NCI-H1436 treated with DMSO at 0.1 percent for 48 hours (cell line): ENCODE data around the gene CREBBP.
"Not testable (repeated sequence)": the region's sequence is repeated elsewhere in the genome, so short reads cannot be mapped to it uniquely, and the experiment has no call there.

Source experiments
- DNase-seq: peaks from one replicate; lab custom pipeline; 2025; lab: John Stamatoyannopoulos, UW

CREBBP gene

DNA sequence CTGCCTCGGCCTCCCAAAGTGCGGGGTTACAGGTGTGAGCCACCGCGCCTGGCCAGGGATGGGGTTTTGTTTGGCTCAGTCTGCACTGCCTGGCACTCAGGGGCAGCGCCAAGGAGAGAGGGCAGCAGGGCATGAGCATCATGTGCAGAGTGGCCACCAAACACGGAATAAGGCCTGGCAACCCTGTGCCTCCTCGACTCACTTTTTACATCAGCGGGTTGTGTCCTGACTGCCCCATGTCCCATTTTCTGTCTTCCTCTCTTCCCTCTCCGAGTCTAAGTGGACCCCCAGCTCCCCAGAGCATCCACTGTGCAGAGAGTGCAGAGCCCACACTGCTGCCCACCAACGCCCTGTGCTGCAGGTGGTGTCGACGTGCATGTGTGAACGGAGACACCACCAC is 145.0 kb downstream of the CREBBP start:
- DNase-seq: no peak

DNA sequence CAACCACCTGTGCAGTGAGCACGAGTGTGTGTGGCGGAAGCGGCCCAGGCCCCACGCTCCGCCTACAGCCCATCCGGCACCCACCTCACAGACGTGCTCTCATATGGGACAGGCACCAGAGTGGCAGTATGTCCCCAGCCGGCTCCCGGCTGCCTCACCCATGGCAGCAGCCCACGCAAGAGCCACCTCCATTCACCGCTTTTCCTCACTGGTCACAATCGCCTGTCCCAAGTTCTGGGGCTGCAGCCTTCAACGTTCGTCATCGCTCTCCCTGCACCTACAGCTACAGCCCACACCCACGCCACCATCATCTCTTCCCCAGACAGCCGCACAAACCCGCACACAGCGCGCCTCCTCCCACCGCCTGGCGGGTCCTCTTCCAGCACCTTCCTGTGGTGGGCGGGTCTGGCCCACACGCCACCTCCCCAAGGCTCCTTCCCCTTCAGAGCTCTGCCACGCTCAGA is 145.7 kb downstream of the CREBBP start:
- no peak for DNase-seq

DNA sequence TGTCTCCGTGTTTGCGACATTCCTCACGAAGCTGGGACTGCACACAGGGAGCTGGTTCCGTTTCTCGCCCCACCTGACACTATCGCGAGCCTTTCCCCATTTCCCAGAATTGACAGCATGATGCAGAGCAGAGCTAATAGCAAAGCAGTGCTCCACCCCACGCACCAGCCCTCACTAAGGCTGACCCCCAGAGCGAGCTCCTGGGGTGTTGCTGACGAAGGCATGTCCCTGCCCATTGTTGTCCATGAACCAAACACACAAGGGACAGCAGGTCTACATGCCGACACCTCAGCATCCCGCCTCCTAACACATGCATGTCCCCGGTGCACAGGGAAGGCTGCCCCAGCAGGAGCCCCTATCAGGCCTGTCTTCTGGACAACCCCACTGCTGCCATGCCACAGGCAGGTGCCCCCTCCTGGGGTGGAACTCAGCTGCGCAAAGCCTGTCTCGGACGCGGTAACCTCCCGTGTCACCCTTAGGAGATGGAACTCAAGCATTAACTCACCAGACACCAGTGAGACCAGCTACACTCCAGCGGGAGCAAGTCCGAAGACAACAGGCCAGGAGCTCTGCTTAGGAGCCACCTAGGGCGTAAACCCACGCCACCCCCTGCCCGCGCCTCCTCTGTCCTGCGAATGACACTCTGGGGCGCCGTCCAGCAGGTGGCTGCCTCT is 146.3 kb downstream of the CREBBP start:
- no peak for DNase-seq

DNA sequence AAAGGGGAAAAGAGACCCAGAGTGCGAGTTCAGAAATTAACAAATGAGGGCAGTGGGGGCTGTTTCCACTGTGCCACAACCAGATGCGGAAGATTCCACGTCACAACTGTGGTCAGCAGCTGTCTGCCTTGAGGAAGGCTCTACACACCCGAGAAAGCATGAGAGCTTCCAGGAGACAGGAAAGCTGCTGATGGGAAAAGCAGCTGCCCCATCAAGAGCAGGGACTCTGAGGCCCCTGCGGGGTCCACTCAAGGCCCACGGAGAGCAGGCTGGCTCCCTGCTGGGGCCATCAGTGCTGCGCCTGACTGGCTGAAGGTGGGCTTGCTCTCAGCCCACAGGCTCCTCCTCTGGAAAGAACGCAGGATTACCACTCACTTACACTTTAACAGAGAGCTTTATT is 148.3 kb downstream of the CREBBP start:
- DNase-seq: no peak

DNA sequence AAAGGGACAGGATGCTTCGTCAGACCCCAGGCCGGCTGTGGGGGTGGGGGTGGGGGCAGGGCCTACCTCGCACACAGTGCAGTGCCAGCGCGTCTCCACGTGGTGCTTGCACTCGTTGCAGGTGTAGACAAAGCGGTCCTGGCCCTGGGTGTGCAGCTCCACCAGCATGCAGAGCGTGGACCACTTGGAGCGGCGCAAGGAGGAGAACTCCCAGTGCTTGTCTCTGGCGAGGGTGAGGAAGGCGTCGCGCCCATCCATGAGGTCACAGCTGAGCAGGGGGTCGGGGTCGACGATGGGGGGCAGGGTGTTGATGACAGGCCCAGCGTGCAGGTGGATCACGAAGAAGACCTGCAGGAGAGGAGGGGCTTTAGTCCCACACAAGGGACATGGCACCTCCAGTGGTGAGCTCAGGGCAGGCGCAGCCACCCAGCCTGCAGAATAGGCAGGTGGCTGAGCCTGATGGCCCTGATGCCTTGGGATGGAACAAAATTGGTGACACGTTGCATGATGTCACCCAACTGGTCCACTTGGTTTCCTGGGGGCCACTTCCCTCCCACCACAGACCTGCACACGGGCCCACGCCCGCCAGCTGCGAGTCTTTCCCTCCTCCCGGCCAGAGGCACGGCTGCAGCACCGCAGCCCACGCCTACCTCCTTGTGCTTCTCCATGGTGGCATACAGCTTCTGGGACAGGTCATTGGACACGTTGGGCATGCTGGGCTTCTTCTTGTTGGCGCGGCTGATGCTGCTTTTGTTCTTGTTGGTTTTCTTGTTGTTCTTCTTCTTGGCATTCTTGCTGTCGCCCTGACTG is 149.2 kb downstream of the CREBBP start:
- DNase-seq: no peak

DNA sequence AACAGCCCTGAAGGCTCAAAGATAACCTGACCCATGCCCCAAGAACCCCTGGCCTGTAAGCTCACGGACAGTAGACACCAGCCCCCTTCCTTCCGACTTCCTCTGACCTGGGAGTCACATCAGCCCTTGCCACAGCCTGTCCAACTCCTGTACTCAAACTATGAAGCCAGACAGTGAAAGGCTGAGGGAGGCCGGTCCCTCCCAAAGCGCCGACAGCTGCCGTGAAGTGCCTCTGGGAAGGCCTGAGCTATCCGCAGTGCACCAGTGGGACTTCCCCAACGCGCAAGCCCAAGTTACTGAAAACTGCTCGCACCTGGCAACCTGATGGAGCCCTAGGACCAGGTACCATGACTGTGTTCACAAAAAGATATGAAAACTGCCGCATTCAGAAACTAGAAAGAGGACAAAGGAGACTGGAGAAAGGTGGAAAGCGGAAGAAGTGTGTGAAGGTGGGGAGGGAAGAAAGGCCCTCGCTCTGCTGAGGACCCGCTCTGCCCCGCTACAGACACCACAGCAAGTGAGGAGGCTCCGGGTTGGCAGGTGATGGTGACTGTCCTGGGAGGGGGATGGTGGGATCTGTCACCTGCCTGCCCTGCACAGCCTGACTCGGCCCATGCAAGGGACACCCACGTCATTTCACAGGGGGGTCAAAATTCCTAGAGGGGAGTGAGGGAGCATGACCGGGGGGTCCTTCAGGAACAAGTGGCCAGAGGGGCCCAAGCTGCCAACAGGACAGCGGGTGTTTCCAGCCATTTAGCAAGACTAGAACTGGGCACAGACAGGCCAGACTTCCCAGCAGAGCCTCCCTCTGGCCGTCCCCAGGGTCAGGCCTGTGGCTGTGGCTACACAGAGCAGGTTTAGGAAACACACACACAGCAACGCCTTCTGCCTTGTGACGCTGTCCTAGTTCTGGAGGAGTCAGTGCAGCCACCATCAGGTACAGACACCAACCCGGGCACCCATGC is 150.1 kb downstream of the CREBBP start:
- DNase-seq: no peak

DNA sequence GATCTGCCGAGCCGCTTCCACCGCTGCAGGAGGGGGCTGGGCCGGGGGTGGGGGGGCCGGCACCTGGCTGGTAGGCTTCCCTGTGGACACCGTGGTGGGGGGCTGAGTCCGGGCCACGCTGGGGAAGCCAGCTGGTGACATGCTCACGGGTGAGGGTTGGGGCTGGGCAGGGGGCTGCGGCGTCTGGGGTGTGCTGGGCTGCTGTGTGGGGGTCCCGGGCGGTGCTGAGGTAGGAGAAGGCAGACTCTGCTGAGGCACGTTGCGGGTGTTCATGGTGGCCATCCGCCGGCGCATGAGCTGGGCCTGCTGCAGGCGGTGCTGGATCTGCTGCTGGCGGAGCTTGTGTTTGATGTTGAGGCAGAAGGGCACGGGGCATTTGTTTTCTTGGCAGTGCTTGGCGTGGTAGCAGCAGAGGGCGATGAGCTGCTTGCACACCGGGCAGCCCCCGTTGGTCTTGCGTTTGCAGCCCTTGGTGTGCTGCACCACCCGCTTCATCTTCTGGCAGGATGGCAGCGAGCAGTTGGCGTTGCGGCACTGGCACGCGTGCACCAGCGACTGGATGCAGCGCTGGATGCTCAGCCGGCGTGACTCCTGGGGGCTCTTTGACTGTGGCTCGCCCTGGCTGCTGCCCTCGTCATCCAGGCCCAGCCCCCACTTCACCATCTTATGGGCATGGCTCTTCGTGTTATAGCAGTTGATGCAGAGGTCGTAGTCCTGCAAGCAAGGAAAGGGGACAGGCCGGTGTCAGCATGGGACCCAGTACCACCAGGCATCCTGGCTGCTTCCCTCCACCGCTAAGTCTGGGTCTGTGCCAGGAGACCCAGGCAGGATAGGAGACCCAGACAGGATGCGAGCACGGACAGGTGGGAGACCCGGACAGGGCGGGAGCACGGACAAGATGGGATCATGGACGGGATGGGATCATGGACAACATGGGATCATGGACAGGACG is 151.1 kb downstream of the CREBBP start:
- DNase-seq: no peak

DNA sequence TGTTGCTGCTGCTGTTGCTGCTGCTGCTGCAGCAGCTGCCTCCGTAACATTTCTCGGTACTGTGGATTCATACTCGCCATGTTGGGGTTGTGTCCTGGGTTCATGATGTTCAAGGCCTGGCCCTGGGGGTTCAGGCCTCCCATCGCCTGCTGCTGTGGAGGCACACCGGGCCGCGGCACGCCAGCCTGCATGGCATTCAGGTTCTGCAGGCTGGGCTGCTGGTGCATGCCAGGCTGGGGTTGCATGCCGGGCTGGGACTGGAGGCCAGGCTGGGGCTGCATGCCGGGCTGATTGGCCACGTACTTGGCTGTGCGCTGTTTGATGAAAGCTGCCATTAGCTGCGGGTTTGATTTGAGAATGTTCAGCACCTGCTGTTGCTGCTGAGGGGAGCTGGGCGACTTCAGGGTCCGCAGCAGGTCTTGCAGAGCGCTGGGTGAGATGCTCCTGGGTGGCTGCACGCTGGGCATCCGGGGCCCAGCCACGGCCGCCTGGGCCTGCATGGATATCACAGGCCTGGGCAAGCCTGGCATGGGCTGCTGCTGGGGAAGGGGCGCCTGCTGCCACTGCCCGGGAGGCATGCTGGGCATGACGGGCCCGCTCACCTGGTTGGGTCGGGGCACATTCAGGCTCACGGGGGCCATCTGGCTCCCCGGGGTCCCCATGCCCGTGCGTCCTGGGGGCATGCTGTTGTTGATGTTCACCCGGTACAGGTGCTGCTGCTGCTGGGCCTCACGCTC is 151.9 kb downstream of the CREBBP start:
- no peak for DNase-seq

DNA sequence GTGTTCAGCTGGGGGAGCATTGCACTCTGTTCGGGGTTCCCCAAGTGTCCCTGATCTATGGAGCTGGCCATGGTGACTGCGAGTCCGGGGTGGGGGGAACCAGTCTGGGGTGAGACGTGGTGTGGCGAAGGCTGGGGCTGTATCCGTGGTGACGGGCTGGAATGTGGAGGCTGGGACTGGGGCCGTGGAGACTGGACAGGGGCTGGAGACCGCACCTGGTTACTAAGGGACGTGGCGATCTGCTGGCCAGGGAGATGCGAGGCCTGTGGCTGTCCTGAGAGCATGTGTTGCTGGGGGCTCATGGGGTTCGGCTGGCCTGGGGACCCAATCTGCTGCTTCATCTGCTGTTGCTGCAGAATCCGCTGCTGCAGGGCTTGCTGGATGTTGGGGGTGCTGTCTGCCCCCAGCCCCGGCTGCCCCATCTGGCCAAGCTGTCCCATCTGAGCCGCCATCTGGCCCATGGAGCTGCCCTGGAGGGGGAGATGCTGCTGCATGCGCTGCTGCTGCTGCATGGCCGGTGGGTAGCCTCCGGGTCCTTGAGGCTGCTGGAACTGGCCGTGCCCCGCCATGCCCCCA is 152.6 kb downstream of the CREBBP start:
- no peak for DNase-seq

DNA sequence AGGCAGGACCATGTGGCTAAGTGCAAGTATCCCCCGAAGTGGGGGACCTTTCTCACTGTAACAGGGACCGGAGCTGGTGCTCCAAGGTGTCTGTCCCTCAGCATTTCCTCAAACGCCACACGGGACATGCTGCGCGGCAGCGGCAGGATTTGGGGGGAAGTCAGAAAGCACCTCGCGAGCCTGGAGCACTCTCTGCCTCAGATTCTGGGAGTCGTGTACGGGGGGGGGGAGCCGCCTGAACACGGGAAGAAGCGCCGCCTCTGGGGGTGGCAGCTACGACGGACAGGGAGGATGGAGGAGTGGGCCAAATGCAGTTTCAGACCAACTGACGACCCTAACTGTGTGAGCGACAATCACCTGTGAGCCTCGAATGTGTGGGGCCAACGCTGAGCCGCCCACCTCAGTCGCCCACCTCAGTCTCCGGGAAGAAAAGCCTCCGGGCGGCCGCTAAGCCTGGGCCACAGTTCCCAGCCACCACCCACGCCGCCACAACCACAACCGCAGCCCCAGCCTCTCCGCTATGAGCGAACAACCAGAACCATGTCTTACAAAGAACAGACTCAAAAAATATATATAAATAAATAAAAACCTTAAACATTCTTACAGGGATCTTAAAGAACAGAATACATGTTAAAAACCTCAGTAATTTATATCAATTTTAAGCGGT is 154.4 kb downstream of the CREBBP start:
- no peak for DNase-seq

DNA sequence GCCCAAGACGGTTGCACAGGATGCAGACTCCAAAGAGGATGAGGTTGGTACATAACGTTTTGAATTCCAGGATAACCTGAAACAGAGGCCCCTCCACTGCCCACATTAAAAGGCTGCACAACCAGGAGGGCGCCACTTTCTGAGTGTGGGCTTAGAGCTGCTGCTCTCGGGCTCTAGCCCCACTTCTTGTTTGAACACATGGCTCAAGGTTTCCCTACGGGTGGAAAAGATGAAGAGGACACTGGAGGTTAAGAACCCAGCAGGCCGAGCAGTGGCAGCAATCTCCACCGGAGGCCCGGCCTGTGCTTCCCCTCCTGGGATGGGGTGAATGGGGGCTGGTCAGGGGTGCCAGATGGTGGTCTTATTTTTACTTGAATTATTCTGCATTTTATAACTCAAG is 155.2 kb downstream of the CREBBP start:
- DNase-seq: no peak

DNA sequence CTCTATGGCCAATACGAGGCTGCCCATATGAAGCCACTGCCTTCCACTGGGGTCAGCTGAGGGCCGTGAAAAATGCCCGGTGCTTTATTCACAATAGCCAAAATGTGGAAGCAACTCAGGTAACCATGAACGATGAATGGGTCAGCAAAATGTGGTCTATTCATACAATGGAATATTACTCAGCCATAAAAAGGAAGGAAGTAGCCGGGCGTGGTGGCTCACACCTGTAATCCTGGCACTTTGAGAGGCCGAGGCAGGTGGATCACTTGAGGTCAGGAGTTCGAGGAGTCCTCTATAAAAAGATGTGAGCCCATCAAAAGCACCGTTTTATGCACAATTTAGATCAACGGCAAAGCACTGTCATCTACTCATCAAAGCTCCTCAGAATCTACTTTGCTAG is 158.0 kb downstream of the CREBBP start:
- DNase-seq: no peak

DNA sequence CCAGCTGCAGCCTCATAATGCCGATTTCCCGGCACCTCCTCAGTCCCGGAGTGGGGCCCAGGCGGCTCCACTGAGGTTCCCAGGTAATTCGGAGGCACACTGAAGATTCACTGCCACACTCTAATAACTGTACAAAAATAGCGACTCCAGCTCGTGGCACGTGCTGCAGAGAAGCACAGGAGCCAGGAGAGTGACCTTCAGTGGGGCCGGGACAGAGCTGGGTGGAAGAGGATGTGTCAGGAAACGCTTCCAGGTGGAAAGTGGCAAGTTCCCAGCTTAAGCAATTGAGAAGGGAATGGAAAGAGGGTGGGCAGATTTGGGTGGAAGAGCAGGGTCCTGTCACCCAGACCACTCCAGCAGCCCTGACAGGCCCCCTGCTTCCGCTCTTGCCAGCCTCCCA is 160.1 kb downstream of the CREBBP start:
- DNase-seq: no peak

DNA sequence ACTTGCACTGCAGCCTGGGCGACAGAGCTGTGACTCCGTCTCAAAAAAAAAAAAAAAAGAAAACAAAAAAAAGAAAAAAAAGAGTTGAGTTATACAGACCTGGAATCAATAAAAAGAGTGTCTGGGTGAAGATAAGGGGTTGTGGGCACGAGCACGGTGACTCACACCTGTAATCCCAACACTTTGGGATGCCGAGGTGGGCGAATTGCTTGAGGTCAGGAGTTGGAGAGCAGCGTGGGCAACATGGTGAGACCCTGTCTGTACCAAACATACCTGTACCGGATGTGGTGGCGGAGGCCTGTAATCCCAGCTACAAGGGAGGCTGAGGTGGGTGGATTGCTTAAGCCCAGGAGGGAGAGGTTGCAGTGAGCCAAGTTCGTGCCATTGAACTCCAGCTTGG is 161.9 kb downstream of the CREBBP start:
- no peak for DNase-seq

DNA sequence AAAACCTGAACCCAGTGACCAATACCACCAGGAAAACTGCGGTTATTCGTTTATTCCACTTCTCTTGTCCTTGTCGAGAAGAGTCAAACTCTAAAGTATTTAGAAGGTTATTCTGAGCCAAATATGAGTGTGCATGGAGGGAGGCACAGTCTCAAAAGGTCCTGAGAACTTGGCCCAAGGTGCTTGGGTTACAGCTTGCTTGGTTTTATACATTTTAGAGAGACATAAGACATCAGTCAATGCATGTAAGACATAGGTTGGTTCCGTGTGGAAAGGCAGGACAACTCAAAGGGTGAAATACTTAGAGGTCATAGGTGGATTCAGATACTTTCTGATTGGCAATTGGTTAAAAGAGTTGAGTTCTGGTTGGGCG is 162.5 kb downstream of the CREBBP start:
- DNase-seq: no peak

DNA sequence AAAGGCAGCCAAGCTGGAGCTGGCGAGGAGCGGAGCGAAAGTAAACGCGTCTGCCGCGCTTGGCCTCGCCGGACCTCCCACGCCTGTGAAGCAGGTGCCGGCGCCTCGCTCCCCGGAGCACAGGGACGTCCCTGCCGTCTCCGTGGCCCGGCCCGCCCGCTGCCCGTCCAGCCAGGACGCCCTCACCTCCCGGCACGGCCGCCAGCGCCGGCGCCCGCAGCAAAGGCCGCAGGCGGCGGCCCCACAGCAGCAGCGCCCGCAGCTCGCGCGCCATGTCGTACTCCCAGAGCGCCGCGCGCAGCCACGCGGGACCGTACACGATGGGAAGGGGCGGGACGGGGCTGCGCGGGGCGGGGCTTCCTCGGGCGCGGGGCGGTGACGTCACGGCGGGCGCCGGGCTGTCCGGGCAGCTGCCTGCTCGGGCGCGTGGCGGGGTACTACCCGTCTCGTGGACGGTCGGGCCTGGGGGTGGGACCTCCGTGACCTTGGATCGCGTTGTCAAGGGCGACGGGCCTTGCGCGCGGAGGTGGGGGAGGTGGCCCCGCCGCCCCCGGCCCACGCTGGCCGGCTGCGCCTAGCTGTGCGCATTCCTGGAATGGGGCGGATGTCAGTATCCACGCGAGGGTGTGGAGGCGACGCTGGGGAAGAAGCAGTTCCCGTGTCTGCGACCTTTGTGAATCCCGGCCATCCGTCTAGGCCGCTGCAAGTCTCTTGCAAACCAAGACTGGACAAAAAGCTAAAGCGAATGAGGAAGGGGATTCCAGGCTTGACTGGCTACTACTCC is 163.1 kb downstream of the CREBBP start, which contains the start of gene TRAP1:
Gene TRAP1, minus strand, starts transcription at position 290 of the 784 bp plus-strand sequence. Its CDS starts 16 bp downstream, at position 274.
- no peak for DNase-seq

DNA sequence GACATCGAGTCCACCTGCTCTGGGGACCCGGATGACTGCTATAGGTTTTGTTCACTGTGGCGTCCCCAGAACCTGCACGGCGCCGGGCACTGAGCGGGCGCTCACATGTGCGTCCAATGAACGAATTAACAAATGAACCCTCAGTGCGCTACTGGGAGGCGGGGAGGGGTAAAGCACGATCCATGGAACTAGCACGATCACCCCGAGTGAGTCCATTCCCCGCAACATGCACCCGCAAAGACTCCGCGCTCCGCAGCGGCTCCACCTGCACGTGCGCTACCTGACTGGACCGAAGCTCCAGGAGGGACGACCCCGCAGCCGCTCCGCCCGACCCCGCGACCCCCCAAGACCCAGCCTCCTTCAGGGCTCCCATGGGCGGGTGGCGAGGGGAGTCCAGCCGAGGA is 163.7 kb downstream of the CREBBP start:
- DNase-seq: no peak

DNA sequence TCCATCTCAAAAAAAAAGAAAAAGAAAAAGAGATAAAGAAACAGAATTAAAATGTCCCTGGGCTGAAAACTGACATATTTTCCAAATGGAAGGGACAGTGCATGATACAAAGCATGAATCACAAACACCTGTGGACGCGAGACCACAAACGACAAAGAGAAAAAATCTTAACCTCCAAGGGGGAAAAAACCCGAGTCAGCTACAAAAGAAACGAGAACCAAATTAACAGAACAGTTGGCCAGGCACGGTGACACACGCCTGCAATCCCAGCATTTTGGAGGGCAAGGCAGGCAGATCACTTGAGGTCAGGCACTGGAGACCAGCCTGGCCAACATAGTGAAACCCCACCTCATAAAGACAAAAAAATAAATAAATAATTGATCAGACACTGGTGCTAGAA is 165.1 kb downstream of the CREBBP start:
- DNase-seq: no peak

DNA sequence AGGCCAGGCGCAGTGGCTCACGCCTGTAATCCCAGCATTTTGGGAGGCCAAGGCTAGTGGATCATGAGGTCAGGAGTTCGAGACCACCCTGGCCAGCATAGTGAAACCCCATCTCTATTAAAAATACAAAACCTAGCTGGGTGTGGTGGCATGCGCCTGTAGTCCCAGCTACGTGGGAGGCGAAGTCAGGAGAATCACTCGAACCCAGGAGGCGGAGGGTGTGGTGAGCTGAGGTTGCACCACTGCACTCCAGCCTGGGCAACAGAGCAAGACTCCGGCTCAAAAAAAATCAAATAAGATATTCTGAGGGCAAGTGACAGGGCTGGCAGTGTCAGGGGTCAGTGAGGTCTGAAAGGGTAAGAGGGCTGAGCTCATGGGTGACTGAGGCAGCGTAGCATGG is 166.1 kb downstream of the CREBBP start:
- not testable (repeated sequence) for DNase-seq
